Dermis blood vessel endothelial cell (primary cell): ENCODE measurements around the gene PTPRN2. TPM values are rescaled to one million over a fixed set of nuclear protein-coding genes. Genes with fewer than 3 reads are reported as not detected.
"Not testable (repeated sequence)": the region's sequence is repeated elsewhere in the genome, so short reads cannot be mapped to it uniquely, and the experiment has no call there.

Source experiments
- DNase-seq: peaks from one replicate; pipeline ENCODE4 v3.0.0; 2010
- total RNA-seq: library from RNA; depleted of rRNA; stranded (reverse); fragments of >200 nt; gene quantifications from 2 replicates; pipeline ENCODE4 v1.2.3, GENCODE V29; 2014

Gene PTPRN2
- total RNA-seq, 1 donor from 2014 or later: 2.2 TPM

DNA sequence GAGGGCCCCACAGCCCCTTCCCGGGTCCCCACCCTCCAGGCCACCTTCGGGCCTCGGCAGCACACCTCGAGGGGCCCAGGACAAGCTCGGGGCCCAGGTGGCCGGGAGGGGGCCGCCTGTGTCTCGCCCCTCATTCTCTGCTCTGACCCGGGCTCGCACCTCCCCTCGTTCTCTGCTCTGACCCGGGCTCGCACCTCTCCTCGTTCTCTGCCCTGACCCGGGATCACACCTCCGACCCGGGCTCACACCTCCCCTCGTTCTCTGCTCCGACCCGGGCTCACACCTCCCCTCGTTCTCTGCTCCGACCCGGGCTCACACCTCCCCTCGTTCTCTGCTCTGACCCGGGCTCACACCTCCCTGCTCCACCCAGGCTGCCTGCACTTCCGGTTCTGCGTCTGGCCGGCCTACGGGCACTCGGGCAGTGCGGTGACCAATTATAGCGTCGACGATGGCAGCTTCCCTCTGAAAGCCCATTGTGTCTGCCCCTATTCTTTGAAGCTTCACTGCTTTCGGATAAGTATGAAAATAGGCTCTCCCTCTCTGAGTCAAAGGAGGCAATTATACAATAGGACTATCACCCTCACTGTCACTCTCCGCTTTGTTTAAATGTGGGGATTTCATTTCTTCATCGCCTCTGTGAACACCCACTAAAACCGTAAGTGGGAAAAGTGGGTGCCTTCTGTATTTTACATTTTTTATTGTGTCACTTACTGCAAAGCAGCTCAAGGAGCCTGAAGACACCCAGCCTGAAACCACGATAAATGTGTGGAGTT lies 793.5 kb downstream of the PTPRN2 start:
- DNase-seq: no peak

DNA sequence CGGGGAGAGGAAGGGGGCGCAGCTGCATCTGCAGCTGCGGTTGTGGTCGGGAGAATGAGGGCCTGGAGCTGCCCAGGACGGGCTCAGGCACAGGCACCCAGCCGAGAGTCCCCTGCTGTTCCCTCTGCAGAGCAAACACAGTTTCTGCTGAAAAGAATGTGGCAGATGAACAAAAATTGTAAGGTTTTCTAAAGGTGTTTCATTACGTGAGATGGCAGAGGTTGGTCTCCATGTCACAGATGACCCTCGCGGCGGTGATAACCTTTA lies 794.6 kb downstream of the PTPRN2 start:
- no peak for DNase-seq

DNA sequence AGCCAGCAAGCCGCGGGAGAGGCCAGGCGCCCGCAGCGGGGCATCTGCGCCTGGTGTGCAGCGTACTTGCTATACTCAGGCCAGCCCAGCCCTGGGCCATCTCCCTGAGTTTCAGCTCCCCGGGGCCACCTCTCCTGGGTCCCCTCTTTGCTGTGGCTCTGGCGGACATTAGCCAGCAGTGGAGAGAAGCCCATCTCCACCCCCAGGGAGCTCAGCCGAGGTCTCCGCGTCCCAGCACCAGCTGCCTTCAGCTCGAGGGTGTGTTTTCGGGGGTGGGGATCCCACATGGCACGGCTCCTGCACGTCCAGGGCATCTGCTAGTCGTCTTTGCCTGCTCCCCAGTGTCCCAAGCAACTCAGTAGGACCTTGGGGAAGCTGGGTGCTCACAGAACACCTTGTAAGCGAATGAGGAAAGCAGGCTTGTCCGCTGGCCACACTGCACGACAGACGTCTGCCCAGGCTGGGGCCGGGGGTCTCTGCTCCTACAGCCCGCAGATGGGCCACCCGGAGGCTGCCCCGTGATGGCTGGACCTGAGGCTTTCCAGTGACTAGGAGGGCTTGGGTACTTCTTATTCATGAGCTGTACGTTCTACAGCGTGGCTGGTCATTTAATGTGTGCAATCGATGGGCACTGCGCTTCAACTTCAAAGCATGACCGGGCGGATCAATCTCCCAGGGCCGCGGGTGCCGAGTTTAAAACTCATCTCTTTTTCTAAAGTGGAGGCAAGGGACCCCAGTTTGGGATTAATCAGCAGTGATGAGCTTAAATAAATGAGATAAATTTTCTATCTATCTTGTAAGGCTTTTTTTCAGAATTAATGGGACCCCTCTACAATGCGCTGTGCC lies 795.2 kb downstream of the PTPRN2 start:
- DNase-seq: no peak

DNA sequence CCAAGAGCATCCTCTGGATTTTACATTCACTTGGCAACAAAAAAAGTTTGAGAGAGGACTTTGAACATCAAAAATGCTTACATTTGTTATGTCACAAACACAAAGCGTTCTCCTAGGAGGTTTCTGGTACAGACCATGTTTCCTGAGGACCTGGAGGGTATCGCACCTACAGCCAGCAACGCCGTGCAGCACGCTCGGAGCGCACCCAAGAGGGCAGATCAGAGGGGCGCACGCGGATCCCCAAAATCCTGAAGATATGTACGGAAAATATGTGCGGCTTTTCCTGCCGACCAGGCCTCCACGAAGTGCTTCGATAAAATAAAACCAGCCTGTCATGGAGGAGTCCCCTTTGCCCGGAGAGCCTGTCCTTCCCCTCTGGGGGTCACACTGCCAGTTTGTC lies 796.0 kb downstream of the PTPRN2 start:
- no peak for DNase-seq

DNA sequence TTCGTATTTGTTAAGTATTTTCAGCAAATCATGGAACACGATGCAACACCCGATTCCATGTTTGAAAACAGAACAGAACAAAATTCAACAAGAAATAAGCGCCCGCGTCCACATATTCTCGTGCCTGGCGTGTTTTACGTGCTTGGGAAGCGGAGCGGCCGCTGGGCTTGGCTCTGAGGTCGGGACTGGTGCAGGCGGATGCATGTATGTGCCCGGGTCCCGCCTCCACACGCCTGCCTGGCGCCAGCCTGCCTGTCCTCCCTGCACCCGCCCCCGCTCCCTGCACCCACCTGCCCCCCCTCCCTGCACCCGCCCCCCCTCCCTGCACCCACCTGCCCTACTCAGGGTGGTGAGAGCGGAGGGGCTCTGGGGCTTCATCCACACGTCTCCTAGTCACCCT lies 796.4 kb downstream of the PTPRN2 start:
- DNase-seq: no peak

DNA sequence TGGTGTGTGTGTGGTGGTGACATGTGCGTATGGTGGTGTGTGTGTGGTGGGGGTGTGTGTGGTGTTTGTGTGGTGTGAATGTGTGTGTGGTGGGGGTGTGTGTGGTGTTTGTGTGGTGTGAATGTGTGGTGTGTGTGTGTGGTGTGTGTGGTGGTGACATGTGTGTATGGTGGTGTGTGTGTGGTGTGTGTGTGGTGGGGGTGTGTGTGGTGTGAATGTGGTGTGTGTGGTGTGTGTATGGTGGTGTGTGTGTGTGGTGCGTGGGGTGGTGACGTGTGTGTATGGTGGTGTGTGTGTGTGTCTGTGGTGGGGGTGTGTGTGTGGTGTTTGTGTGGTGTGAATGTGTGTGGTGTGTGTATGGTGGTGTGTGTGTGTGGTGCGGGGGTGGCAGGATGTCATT lies 797.7 kb downstream of the PTPRN2 start:
- DNase-seq: no peak

DNA sequence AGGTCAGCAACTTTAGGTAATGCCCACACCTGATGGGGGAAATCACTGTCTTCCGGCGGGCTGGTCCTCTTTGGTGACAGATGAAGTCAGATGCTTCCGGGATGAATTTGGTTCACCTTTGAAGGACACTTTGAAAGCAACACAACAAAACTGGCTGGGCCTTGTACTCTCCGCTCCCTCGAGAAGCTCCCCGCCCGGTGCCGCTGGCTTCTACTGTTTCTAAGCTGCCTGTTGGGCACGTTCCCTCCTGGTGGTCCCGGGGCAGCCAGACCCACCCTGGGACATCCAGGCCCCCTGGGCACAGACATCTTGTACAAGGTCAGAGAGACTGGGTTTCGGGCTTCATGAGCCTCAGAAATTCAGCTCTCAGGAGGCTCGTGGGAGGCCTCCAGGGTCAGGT lies 798.5 kb downstream of the PTPRN2 start:
- DNase-seq: no peak

DNA sequence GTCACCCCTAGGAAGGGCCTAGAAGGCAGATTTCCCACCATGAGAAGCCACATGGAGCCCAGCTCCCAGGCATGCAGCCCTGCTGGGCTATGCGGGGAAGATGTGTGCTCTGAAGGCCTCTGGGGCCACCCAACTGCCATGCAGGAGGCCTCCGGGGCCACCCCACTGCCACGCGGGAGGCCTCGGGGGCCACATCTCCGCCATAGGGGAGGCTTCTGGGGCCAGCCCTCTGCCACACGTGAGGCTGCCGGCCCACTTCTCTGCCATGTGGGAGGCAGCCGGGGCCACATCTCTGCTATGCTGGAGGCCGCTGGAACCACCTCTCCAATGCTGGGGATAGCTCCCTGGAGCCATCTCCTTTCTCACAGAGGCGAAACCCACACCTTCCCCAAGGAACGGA lies 799.0 kb downstream of the PTPRN2 start:
- no peak for DNase-seq

DNA sequence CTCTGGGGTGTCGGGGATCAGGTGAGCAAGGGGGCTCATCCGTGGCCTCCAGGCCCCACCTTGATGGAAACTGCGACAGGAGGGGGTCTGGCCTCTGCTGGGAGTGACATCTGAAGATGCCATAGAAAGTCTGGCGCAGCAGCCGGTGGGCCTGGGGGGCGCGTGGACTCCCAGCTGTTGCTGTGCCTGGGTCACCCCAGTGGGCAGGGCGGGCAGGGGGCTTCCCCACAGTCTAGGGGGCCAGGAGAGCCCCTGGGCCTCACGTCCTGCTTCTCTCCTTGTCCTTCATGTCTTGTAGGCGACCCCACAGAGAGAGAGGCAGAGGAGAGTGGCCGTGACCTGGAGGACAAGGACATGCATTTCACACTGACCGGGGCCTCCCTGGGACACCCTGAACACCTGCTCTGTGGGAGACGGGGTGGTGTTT lies 800.3 kb downstream of the PTPRN2 start:
- no peak for DNase-seq

DNA sequence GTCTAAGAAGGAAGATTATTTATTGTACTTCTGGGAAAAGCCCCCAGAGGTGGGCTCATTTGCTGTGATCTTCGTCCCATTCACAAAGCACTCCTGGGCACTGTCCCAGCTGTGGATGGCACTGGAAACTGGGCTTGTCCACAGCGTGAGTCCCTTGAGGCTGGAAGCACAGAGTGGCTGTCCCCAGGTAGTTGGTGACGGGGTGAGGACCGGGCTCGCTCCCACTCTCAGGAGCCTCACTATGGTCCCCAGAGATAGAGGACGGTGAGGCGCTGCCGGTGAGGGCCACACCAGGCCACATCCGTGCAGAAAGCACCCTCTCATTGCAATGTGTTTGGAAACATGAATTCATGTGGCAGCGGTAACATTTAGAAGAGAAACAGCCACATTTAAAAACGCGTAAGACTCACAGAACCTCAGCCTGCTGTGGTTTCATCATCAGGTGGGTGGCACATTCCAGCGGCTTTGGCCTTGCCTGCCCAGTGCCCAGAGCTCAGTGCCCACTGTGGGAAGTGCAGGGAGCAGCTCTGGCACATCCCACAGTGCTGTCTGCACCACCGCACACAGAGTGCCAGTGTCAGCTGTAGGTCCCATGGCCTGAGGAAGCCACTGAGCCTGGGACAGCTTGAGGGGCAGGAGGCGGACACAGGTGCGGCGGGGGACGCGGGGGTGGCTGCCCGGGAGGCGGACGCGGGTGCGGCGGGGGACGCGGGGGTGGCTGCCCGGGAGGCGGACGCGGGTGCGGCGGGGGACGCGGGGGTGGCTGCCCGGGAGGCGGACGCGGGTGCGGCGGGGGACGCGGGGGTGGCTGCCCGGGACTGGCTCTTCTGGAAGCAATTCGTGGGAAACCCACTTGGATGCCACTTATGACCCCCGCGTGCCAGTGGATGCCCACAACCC lies 801.0 kb downstream of the PTPRN2 start:
- DNase-seq: no peak

DNA sequence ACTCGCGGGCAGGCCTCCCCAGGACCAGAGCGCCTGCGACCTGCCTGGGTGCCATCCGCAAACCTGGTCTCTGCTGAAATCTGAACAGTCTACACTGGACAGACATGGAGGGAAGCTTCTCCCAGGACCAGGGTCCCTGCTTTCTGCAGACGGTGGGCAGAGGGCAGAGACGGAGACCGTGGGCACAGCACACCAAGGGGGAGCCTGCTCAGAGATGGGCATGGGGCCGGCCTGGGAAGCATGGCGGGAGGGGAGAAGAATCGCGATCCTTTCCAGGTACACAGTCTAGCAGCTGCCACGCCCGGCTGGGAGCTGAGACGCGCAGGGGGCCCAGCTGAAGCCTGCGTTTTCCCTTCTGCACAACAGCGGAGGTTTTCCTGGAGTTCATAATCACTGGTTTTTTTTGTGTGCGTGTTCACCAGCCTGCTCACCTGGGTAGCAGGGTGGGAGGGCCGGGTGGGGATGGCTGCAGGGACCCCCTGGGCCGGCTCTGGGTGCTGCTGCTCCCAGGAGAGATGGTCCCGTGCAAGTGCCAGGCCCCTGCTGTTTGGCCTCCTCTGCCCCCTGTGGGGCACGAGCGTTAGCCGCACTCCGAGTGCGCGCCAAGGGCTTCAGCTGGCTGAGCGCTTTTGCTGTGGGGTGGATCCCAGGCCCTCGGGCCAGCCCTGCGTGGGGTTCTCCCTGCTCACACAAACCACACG lies 802.0 kb downstream of the PTPRN2 start:
- DNase-seq: no peak

DNA sequence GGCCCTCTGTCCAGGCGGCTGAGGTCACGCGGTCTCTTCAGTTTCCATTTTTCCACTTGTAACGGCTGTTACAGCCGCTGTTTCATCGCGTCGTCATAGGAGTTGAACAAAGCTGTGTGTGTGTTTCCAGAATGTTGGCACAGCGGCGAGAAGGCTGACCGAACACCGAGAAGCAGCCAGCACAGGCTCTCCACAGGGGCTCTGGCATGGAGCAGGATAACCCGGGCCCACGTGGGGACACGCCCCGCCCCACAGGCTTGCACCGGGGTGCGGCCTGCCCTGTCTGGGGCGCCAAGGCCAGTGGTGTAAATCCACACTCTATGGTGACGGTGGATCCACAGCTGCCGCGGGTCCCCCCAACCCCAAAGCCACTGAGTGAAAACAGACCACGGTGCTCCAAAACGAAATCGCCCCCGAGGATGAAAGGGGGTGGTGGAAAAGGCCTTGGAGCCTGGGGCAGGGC lies 802.6 kb downstream of the PTPRN2 start:
- no peak for DNase-seq

DNA sequence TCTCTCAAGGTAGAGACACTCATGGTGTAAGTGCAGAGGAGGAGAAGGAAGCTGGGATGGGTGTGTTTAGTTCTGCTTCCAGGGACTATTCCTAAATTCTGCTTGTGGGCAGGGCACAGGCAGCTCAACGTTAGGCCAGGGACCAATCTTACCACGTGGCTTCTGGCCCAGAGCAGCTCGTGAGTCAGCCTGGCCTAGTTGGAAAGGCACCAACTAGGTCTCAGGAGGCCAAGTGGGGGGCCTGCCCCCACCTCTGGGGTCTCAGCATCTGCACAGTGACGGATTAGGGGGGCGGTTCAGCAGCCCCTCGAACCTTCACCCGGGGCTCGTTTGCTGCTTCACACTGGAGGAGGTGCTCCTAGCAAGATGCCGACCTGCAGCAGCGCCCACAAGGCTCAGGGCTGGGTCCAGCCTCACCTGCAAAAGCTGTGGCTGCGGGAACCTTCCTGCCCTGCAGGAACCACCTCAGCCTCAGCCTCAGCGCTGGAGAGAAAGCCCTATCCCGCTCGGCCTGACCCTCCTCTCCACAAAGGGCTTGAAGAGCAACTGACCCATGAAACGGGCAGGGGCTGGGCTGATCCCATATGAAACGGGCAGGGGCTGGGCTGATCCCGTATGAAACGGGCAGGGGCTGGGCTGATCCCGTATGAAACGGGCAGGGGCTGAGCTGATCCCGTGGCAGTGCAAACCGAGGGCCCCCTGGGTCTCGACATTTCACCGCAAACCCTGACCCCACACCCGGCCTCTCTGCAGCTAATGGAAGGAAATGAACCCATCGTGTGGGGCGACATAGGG lies 803.4 kb downstream of the PTPRN2 start:
- DNase-seq: no peak

DNA sequence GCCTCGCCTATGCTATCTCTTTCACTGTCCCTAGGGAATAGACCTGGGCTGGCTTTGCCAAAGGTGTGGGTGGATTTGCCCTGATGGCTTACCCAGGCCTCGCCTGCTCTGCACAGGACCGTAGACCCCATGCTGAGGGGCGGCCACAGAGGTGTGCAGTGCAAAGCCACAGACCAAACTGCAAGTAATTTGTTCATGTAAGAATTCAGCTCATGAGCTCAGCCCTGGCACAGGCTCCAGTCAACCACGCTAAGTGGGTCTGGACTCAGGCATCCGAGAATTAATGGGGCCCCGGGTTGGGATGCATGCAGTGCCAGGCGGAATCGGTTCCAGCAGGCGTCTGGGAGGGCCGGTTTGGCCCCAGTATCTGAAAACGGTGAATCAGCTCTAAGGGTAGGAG lies 805.6 kb downstream of the PTPRN2 start:
- no peak for DNase-seq

DNA sequence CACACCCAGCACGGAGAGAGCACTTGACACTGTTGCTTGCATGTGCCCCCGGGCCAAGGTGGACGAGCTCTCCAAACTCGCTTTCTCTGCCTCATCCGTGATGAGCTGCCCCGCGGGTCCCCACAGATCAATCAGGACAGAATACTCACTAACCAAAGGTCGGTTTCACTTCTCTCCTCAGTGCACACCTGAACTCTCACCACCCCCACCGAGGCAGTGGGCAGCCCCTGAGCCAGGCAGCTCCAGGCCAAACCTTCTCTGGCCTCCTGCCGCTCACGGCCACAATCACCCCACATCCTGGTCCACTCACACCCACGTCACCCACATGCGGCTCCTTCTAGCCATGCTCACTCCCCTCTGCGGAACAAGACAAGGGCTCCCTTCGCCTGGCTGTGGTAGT lies 806.9 kb downstream of the PTPRN2 start:
- DNase-seq: no peak

DNA sequence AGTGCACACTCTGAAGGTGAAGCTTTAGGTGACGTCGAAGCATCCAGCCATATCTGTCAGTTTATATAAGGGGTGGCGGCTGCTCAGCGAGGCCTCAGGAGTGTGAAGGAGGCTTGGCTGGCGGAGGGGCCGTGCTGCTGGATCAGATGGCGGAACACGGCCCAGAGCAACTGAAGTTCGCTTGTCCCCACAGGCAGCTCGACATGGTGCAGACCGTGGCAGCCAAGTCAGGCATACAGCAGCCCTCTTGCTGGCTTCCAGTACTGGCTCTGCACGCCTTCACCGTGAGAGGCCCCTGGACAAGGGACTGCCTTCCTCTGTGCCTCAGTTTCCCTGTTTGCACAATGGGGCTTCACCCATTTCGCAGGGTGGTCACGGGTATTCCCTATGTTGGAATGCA lies 807.3 kb downstream of the PTPRN2 start:
- DNase-seq: no peak

DNA sequence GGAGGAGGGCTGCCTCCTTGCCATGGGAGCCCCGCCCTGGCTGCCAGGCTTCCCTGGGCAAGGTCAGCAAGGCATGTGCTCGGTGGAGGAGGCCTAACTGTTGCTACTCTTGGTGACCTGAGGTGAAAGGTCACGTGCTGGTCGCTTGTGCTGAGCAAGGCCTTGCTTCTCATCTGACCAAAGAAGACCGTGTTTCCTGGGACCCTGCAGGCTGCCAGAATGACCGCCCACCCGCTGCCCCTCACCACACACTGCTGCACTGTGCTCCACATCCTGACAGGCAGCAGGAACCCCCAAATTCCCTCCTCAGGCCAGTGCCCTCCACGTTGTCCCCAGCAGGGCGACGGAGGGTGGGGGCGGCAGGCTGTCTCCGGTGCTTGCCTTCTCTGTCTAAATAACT lies 808.4 kb downstream of the PTPRN2 start:
- no peak for DNase-seq

DNA sequence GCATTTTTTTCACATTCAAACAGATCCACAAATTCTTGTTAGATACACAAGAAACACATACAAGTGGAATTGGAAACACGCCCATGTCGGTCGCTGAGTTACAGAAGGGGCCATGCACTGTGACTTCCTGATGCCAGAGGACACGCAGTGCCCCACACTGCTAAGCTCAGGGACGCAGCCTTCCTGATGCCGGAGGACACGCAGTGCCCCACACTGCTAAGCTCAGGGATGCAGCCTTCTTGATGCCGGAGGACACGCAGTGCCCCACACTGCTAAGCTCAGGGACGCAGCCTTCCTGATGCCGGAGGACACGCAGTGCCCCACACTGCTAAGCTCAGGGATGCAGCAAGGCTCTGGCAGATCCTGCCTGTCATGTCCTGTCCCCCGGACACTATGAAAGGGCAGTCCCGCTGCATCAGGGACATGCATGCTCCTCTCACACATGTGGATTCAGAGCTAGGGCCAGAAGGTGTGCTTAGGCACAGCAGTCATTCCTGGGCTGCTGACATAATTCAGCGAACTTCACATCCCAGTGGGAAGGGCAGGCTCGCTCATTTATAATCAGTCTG lies 810.3 kb downstream of the PTPRN2 start:
- DNase-seq: not testable (repeated sequence)

DNA sequence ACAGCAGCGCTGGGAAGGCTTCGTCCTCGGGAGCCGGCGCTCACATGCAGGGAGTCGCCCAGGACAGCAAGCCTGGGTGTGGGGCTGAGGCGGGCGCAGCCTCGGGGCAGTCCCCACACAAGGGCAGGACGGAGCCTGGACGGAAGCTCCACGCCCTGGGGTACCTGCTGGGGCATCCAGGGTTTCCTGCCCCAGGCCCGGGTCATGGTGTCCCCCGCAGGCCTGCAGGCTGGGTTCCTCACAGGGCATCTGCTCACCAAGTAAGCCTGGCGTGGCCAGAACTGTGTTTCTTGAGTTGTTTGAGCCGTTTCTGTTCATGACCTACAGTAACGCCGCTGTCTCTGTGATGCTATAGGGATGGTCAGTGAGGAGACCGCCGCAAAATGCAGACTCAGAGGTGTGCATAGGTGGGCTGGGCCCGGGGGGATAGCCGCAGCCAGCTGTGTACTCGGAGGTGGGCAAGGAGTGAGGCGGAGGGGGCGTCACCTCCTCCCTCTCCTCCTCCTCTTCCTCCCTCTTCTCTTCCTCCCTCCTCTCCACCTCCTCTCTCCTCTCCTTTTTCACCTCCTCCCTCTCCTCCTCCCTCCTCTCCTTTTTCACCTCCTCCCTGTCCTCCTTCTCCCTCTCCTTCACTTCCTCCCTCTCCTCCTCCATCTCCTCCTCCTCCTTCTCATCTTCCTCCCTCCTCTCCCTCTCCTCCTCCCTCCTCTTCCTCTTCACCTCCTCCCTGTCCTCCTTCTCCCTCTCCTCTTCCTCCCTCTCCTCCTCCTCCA lies 811.9 kb downstream of the PTPRN2 start:
- no peak for DNase-seq

DNA sequence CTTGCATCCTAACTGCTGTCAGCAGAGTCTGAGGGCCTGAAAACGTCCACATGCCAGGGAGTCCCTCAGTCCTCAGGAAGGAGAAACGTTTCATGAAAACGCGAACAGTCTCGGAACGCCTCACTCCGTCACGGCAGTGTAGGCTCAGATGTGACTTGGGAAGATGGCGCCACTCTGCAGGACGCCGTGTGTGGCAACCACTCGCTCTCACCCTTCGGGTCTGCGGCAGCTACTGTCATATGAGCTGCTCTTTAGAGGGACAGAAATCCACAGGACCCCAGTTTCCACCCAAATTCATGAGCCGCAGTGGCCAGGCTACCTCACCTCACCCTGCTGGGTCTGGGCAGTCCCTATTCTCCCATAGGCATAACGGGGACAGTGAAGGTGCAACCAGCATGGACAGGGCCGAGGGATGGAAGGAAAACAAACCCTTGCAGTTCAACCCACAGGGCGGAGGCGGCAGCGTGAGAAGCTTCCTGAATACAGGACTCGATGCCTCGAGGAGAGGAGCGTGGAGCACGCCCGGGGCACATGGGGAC lies 812.5 kb downstream of the PTPRN2 start:
- DNase-seq: no peak
